ENCODE data around the gene TBCB.
"Not testable (repeated sequence)": the region's sequence is repeated elsewhere in the genome, so short reads cannot be mapped to it uniquely, and the experiment has no call there.

Gene TBCB

DNA sequence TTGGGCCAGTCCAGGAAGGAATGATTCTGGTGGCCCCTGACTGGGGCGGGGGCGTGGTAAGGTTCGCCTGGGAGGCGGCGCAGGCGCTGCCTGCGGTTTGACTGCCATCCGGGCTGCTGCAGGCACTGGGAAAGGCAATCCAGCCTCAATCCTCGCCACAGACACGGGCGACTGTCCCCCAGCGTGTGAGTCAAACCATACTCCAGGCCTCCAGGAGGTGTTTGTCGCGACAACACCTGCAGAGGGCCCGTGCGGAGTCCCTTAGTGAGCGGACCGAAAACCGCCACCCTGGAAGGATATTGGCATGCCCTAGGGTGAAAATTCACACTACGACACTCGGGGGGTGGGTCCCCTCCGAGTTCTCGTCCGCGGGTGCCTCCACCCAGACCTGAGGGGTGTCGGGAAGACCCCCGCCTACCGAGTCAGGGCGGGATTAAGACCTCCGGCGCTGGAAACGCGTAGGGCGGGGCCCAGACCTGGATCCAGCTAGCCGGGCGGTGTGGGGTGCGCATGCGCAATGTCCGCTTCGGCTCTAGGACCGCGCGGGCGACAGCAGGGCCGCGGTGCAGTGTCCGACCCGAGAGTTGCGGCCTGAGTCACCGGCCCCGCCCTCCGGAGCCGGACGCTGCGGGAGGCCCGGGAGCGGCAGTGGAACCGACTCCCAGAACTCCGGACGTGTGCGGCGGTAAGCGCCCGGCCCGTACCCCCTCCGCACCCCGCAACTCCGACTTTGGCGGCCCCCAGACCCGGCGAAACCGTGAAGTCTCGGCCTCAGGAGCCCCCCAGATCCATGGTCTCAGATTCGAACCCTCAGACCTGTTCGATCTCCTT lies 24.4 kb downstream of the TBCB start, which contains the start of gene CAPNS1:
TSS of gene CAPNS1 (plus strand) at position 594 of the 831 bp plus-strand sequence. CDS start 946 bp downstream, outside the sequence.
- peak; percentile 64 for DNase-seq

DNA sequence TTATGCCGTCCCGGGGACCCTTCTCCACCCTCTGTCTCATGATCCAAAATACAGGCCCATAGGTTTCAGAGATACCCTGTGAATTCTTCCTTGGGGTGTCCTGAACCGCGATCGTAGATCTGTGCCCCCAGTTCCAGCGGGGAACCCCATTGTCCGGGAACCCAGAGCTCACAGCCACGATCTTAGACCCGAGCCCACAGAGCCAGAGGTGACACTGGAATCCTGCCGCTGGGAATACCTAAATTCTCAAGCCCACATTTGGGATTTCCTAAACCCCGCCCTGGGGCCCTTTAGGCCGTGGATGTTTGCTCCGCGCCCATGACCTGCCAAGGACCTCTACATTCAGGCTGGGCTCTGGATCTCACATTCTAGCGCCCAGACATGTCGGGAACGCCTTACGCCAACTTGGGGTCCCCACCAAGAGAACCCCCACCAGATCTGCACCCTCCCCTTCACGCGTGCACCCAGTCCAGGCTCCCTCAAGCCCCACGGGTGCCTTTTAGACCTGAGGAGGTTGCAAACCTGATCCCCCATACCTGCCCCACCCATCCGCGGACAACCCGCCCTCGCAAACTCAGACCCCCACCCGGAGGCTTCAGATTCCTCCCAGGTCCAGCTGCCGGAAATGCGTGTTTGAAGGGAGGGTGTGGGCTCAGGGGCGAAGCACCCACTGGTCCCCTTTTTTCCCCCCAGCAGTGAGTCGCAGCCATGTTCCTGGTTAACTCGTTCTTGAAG lies 25.2 kb downstream of the TBCB start:
- peak; percentile 21 for DNase-seq

DNA sequence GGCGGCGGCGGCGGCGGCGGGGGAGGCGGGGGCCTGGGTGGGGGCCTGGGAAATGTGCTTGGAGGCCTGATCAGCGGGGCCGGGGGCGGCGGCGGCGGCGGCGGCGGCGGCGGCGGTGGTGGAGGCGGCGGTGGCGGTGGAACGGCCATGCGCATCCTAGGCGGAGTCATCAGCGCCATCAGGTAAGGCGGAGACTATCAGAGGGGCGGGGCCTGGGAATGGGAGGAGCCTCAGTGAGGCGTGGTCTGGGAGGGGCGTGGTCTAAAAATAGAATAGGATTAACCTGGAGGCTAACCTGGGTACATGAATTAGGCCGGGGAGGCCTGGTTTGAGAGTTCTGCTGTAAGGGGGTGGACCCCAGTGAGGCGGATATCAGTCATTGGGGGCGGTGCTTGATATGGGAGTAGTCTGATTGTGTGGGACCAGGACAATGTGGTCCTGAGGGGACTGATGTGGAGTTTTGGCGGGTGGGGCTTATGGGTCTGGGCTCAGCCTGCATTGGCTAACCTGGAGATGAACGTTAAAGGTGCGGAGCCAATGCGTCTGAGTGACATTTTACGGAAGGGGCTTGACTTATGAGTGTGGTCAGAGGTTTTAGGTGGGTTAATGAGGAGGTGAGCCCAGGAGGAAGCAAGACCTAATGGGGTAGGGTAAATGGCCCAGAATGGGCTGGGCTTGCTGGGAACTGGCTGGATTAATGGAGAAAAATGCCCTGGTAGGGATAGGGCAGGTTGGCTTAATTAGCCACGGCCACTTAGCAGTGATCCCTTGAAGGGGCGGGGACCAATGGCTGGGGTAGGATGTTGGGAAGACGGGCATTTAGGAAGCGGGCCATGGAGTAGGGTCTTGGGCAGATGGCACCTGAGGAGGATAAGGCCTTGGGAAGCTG lies 26.0 kb downstream of the TBCB start:
- DNase-seq: no peak

DNA sequence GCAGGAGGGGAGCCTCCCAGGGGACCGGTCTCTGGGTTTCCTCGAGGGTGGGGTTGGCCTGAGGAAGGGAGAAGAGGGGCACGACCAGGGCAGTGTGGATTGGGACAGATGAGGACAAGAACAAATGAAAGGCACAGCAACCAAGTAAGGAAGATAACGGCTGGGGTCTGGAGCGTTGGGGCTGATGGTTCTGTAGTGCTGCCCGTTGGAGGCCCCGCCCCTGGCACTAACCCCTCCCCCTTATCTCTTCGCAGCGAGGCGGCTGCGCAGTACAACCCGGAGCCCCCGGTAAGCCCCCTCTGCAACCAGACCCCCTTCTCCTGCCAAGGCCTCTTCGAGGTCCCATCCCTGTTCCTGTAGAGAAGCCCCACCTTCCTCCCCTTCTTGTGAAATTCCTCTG lies 26.8 kb downstream of the TBCB start:
- DNase-seq: no peak

DNA sequence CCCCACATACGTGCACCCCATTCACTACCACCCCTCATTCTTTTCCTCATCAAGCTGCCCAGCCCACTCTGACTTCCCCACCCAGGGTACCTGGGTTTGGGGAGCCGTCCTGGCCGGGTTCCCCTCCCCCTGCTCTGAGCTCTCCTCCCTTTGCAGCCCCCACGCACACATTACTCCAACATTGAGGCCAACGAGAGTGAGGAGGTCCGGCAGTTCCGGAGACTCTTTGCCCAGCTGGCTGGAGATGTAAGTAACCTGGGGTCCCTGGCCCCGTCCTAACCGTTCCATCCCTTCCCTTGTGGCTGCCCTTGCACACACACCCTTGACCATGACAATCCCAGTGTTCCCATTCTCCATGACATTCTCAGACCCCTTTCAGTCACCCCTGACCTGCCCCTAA lies 27.2 kb downstream of the TBCB start:
- DNase-seq: no peak

DNA sequence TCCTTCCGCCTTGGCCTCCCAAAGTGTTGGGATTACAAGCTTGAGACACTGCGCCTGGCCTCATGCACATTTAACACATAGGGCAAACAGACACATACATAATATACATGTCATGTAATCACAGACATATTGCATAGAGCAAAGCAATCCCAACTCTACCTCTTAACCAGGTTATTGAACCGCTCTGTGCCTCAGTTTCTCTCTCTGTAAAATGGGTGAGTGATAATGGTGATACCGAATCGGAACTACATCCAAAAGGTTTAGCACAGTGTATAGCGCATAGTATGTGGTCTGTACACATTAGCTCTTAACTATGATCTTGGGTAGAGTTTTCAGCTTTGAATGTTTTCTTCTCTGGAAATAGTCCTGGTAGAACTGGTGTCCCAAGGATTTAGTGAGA lies 29.4 kb downstream of the TBCB start:
- no peak for DNase-seq

DNA sequence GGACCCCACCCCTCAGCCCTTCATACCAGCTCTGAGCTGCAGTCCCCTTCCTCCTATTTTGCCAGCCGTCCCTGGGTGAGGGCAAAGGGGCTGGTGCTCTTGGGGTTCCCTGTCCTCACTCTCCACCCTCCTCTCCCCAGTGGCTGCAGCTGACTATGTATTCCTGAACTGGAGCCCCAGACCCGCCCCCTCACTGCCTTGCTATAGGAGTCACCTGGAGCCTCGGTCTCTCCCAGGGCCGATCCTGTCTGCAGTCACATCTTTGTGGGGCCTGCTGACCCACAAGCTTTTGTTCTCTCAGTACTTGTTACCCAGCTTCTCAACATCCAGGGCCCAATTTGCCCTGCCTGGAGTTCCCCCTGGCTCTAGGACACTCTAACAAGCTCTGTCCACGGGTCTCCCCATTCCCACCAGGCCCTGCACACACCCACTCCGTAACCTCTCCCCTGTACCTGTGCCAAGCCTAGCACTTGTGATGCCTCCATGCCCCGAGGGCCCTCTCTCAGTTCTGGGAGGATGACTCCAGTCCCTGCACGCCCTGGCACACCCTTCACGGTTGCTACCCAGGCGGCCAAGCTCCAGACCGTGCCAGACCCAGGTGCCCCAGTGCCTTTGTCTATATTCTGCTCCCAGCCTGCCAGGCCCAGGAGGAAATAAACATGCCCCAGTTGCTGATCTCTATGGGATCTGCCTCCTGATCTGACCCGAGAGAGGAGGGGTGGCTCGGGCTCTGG lies 34.6 kb downstream of the TBCB start:
- no peak for DNase-seq

DNA sequence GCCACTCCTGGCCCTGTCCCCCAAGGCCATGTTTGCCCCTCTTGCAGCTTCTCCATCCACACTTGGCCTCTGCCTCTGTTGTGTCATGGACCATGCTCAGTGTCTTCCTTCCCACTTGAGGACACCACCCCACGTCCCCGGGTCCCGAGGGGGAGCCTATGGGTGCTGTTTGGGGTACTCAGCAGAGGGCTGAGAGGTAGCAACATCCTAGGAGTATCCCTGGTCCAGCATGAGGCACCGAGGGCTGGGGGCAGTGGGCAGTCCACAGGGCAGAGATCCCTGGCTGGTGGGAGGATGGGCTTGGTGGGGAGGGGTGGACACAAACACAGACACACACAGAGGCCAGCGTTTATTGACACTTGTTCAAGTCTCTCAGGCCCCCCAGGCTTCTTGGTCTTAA lies 35.3 kb downstream of the TBCB start:
- no peak for DNase-seq

DNA sequence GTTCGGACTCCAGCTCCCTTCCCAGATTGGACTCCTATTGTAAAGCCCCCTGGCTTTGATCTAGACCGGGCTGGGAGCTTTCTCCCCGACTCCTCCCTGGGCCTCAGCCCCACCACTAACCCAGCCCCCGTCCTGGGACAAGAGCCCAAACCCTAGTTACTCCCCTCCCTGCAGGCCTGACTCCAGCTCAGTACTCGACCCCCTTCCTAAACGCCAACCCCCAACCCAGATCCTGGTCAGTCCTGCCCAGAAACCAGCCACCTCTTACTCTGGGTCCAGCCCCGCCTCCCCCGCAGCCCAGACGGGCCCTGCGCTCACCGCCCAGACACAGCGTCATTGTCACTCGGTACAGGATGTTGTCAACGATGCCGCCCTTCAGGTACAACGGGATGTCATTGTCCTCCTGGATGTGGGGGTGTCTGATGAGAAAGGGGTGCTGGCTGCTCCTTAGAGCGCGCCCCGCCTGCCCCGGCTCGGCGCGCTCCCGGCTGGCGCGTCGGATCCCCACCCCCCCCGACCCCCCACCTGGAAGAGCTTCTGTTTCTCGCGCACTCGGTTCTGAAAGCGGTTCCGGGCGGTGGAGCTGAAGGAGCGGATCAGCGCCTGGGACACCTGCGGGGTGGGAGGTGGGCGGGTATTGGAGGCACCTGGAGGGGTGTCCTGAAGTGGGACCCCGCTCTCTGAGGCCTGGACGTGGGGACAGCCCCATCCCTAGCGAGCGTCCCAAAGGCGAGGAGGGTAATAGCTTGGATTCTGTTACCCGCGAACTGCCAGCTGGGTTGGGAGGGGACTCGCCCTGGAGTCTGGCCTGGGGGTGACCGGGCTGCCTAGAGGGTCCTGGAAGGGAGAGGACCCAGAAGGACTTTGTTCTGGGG lies 36.1 kb downstream of the TBCB start:
- no peak for DNase-seq

DNA sequence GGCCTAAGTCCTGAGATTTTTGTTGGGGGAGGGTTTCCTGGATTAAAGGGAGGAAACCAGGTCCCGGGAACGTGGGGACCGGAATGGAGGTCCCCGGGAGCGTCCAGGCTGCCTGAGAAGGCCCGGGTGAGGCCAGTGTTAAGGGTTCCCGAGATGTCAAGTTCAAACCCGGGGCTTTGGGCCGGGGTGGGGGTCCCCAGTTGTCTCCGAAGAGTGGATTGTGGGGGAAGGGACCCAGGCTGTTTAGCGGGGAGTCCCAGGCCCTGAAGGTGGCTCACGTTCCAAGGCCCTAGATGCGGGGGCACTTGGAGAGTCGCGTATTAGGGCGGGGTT lies 36.7 kb downstream of the TBCB start:
- DNase-seq: no peak

DNA sequence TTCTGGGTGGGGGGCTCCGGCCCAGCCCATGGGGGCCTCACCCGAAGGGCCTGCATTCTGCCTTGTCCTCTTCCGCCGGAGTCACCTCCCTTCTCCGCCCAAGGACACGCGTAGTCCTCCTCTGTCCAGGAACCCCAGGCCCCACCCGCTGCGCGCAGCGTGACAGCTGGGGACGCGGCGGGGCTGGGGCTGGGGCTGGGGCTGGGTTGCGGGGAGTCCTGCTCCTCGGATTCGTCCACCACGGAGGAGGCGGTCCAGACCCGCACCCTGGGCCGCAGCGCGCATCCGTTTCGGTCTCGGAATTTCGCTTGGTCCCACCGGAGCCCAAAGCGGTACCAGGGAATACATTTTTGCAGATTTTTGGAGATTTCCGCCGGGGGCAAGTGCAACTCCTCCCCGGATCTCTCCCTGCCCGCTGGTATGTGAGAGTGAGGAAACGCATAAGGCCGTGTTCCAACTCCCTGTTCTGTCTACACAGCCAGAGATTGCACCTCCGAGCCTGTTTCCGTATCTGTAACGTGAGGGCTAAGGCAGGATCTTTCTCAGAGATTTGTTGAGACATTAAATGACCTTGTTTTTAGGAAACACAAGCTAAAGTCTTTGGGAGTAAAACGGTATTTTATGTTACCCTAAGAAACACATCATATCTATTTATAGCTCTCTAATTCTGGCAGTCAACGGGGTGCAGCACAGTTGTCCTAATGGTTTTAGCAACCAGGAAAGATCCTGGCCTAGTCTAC lies 37.3 kb downstream of the TBCB start, which contains the start of gene COX7A1:
TSS of gene COX7A1 (minus strand) at position 96 of the 740 bp plus-strand sequence. CDS start at position 56, 40 bp downstream.
- DNase-seq: no peak

DNA sequence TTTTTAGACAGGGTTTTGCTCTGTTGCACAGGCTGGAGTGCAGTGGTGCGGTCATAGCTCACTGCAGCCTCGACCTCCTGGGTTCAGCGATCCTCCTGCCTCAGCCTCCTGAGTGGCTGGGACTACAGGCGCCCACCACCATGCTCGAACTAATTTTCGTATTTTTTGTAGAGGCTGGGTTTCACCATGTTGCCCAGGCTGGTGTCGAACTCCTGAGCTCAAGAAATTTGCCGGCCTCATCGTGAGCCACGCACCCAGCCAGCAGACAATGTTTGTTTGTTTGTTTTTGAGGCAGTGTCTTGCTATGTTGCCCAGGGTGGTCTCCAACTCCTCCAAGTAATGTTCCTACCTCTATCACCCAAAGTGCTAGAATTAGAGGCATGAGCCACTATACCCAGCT lies 37.9 kb downstream of the TBCB start:
- no peak for DNase-seq

DNA sequence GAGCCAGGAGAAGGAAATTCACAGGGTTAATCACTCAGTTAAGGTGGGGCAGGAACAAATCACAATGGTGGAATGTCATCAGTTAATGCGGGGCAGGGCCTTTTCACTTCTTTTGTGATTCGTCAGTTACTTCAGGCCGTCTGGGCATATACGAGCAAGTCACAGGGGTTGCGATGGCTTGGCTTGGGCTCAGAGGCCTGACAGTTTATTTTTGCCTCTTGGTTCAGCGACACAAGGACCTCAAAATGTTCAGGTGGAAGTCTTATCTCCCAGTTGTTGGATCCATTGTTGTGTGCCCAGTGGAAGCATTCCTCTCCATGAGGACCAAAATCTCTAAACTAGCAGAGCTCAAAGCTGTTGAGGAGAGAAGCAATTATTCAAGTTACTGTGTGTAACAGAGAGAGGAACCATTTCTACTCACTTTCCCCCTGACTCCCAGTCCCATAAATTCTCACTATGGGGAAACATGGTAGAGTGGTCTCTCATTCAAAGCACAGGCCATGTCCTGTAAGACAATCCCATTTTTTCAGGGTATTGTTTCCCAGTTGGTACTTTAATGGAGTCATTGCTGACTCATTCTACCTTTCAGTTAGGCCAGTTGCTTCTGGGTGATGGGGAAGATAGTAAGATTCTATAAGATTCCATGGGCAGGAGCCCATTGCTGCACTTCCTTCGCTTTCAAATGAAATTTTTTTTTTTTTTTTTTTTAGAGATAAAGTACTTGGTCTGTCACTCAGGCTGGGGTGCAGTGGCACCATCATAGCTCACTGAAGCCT lies 45.7 kb downstream of the TBCB start:
- DNase-seq: no peak

DNA sequence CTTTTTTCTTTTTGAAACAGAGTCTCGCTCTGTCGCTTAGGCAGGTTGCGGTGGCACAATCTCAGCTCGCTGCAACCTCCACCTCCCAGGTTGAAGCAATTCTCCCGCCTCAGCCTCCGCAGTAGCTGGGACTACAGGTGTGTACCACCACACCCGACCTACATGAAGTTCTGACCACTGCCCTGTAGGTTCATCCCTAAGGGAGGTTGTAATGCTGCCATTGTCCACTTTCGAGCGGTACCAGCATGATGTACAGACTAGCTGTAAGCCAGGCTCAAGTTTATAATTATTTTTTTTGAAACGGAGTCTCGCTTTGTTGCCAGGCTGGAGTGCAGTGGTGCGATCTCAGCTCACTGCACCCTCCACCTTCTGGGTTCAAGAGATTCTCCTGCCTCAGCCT lies 48.5 kb downstream of the TBCB start:
- no peak for DNase-seq

DNA sequence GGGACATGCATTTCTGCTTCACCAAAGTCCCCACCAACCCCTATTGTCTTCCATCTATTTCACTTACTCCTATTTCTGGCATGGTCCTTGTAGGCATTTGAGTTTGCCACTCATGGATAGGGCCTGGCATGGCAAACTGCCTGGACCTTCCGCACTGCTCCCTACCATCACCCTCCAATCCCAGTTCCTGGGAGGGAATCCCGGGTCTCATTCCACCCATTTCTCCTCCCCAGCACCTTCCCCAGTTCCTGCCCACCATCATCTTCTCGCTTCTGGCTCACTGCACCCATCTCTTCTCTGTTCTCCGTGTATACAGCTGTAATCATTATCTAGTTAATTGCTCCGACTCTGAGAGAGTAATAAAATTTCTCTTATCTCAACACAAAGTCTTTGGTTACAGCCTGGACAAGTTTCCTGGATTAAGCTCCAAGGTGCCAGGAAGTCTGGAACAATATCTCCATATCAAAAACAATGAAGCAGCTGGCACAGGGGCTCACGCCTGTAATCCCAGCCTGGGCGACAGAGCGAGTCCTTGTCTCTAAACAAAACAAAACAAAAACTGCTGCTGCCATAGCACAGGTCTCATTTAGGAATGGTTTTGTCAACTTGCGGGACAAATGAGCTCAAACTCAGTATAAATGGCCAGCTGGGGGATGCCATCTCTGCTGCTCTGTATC lies 54.0 kb downstream of the TBCB start:
- peak; percentile 19 for DNase-seq

DNA sequence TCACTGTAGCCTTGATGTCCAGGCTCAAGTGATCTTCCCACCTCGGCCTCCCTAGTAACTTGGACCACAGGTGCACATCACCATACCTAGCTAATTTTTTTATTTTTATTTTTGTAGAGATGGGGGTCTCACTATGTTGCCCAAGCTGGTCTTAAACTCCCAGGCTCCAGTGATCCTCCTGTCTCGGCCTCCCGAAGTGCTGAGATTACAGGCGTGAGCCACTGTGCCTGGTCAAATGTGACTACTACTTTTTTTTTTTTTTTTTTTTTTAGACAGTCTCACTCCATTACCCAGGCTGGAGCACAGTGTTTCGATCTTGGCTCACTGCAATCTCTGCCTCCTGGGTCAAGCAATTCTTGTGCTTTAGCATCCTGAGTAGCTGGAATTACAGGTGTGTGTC lies 57.6 kb downstream of the TBCB start:
- DNase-seq: no peak

DNA sequence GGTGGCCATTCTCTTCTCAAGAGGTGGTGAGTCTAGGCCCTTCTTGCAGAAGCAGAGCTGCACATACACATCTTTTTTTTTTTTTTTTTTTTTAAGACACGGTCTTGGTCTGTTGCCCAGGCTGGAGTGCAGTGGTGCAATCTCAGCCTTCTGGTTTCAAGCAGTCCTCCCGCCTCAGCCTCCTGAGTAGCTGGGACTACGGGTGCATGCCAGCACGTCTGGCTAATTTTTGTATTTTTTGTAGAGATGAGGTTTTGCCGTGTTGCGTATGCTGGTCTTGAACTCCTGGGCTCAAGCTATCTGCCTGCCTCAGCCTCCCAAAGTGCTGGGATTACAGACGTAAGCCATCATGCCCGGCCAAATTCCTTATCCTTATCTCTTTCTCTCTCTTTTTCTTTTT lies 58.6 kb downstream of the TBCB start:
- not testable (repeated sequence) for DNase-seq

Measured in NCI-H2081 treated with DMSO at 0.1 percent for 48 hours (cell line).